ENCODE results near the gene ITIH1. TPM values are rescaled to one million over a fixed set of nuclear protein-coding genes. Genes with fewer than 3 reads are reported as not detected.
"Not testable (repeated sequence)": the region's sequence is repeated elsewhere in the genome, so short reads cannot be mapped to it uniquely, and the experiment has no call there.

The ITIH1 gene
- total RNA-seq, 2 experiments from 2014 or later = not detected

DNA sequence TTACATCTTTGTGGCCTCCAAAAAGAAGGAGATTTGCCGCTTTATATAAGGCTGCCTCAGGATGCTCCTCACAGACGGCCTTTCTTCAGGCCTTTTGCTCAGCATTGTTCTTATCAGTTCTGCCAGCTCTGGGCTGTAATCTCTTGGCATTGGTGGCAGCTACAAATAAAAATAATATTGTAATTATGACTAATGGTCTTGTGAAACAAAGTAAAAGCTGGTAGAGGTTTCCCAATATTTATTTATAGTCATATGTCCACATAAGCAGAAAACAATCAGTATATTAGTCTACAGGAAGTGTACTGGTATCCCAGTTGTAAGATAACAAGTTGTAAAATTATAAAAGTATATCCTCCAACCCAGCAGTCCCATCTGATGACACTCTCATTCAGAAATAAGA is 13.9 kb upstream of the ITIH1 start:
- no peaks in the 10 kb centered on the region for H3K9me3 Mint-ChIP-seq
- no peak for ATAC-seq (ENCODE audit: low read depth)
- peaks cover 23% of the 10 kb centered on the region for H3K36me3 Mint-ChIP-seq
- POLR2A ChIA-PET = no interaction called here
- peaks cover 3% of the 10 kb centered on the region for H3K4me1 Mint-ChIP-seq
- DNase-seq = no peak
- H3K27me3 Mint-ChIP-seq = no peaks in the 10 kb centered on the region
- no peak overlapping the region for H3K27ac Mint-ChIP-seq
- H3K4me3 Mint-ChIP-seq = no peak overlapping the region

DNA sequence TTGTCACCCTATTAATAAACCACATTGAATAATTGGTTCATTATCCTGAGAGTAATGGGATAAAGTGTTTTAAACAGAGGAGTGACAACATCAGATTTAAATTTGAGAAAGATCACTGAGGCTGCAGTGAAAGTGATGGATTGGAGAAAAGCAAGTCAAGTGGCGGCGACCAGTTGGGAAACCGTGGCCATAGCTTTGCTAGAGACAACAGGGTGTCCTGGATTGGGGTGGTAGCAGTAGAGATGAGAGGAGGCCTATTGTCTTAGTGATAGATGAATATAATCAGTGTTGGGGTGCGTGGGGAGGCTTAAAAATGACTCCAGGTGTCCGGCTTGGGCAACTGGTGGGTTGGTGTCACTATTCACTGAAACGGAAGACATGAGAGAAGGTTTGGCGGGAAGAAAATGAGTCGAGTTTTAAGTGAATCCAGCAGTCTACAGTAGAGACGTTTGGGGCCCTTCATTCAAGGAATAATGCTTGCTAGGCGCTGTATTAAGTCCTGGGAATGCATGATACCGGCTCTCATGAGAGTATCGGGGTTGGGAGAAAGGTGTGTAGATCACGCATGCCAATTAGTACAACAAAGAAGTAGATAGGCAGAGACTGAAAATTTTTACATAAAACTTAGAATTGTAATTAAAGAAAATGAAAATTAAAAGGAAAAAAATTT is 7.5 kb upstream of the ITIH1 start:
- POLR2A ChIA-PET = interaction anchor here (0.6 to 2.5 kb wide), 5 partner anchors 10 to 1270 kb away, joined by 3 to 6 read pairs (median 4); partner anchors contain the start of genes DCAF1, GLT8D1, SPCS1 and UQCC5
- DNase-seq = no peak
- H3K9me3 Mint-ChIP-seq = no peaks in the 10 kb centered on the region

DNA sequence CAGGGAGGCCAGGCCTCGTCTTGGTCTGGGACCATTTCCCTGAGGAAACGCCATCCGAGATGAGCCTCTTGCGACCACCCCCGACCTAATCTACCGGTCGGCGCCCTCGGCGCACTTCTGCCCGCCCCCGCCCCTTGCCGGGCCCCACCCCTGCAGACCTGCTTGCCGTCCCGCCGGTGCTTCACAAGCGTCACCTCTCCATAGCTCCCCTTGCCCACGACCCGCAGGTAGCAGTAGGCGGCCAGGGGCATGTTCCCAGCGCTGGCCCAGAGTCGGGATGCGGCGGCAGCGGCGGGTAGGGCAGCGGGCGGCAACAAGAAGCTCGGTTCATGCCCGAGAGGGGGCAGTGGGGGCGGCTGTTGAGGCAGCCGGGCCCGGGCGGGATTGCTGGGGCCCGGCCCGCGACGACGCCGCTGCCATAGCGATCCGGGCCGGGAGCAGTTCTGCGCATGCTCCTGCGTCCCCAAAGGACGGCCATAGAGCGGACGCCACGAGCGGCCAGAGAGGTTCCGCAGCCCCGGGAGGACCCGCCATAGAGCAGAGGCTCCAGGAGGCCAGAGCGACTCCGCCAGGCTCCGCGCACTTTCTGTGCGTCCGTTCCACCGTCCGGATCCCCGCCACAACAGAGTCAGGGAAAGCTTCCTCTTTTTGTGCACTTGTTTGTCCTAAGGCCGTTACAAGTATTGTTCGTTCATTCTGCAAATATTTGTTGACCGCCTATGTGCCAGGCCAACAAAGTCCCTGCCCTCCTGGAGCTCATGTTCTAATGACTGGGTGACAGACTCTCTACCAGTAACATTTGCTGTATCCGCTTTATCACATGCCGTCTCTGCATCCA is 6.7 kb upstream of the ITIH1 start, which contains the start of gene NEK4:
NEK4 (minus strand) TSS at position 445 of the 838 bp plus-strand sequence; CDS start at position 251, 194 bp downstream.
- peak within 1 kb of the TSS; percentile 94 for H3K4me3 Mint-ChIP-seq
- peaks cover 2% of the 10 kb centered on the region for H3K27me3 Mint-ChIP-seq
- POLR2A ChIA-PET = interaction anchor here (0.6 to 2.5 kb wide), 5 partner anchors 9 to 1271 kb away, joined by 3 to 6 read pairs (median 4); partner anchors contain the start of genes DCAF1, GLT8D1, SPCS1 and UQCC5
- peaks cover 24% of the 10 kb centered on the region for H3K4me1 Mint-ChIP-seq
- DNase-seq (peak; percentile 87), ATAC-seq (ENCODE audit: low read depth) (peak; percentile 98)
- no peaks in the 10 kb centered on the region for H3K9me3 Mint-ChIP-seq
- peaks cover under 1% of the 10 kb centered on the region for H3K36me3 Mint-ChIP-seq
- H3K27ac Mint-ChIP-seq = peak within 1 kb of the TSS; percentile 88

More for the DNA sequence above, 7.5 kb upstream of the ITIH1 start:
- H3K27ac Mint-ChIP-seq = peak overlapping the region; percentile 80
- peaks cover 24% of the 10 kb centered on the region for H3K4me1 Mint-ChIP-seq
- ATAC-seq (ENCODE audit: low read depth) = no peak
- peaks cover 2% of the 10 kb centered on the region for H3K27me3 Mint-ChIP-seq
- peak overlapping the region; percentile 94 for H3K4me3 Mint-ChIP-seq
- H3K36me3 Mint-ChIP-seq = peaks cover 3% of the 10 kb centered on the region

DNA sequence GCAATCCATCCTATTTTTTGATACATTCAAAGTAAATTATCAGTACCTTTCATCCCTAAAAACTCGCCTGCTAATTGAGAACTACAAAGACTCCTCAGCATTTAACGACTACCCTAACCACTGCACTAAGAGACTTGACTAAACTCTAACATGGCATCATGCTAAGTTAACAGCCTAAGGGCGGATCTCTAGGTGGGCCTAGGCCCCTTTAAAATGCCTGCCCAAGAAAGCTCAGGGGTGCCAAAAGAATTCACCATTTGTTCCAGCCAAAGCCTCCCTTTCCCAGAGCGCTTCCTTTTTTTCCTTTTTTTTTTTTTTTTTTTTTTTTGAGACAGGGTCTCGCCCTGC is 6.1 kb upstream of the ITIH1 start:
- POLR2A ChIA-PET = interaction anchor here (1.2 to 2.5 kb wide), 4 partner anchors 8 to 235 kb away, joined by 4 to 6 read pairs (median 4); partner anchors contain the start of genes GLT8D1, SPCS1 and UQCC5
- no peak for DNase-seq
- Mint-ChIP-seq H3K27me3 (peaks cover 2% of the 10 kb centered on the region), H3K9me3 (no peaks in the 10 kb centered on the region), H3K36me3 (no peaks in the 10 kb centered on the region), H3K4me1 (peaks cover 24% of the 10 kb centered on the region), H3K4me3 (peak overlapping the region; percentile 94), H3K27ac (peak overlapping the region; percentile 88)
- peak; percentile 20 for ATAC-seq (ENCODE audit: low read depth)

DNA sequence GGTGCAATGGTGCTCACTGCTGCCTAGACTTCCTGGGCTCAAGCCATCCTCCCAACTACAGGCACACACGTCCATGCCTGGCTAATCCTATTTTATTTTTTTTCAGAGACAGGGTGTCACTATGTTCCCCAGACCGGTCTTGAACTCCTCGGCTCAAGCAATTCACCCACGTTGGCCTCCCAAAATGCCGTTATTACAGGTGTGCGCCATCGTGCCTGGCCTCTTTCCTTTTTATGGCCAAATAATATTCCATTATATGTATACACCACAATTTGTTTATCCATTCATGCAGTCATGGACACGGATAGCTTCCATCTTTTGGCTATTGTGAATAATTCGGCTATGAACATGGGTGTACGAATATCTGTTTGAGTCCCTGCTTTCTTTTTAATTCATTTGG is 5.7 kb upstream of the ITIH1 start:
- POLR2A ChIA-PET = interaction anchor here (1.2 to 2.5 kb wide), 3 partner anchors 8 to 67 kb away, joined by 4 to 6 read pairs (median 5); partner anchors contain the start of genes GLT8D1 and SPCS1
- no peaks in the 10 kb centered on the region for H3K9me3 Mint-ChIP-seq
- DNase-seq (no peak), ATAC-seq (ENCODE audit: low read depth) (no peak)
- peak overlapping the region; percentile 88 for H3K27ac Mint-ChIP-seq
- H3K4me1 Mint-ChIP-seq = peaks cover 24% of the 10 kb centered on the region
- peak overlapping the region; percentile 94 for H3K4me3 Mint-ChIP-seq
- peaks cover 2% of the 10 kb centered on the region for H3K27me3 Mint-ChIP-seq
- no peaks in the 10 kb centered on the region for H3K36me3 Mint-ChIP-seq

DNA sequence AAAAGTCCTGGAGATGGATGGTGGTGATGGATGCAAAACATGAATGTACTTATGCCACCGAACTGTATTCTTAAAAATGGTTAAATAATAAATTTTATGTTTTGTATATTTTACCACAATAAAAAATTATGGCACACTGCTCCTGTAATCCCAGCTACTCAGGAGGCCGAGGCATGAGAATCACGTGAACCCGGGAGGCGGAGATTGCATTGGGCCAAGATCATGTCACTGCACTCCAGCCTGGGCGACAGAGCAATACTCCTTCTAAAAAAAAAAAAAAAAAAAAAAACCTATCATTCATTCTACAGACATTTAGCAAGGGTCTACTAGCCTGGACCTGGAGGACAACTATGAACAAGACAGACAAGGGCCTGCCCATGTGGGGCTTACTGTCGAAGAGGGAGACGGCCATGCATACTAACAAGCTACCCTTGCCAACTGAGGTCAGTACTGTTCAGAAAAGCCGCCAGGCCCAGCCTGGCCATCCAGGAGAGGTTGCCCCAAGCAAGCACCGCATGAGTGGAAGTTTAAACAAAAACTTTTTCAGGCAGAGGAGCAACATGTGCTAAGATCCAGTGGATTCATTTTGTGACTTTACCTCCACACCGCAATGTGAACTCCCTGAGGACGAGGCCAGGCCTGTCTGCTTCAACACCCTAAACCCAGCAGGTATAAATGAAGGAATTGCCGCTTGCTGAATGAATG is 3.9 kb upstream of the ITIH1 start:
- Mint-ChIP-seq H3K27ac (no peak overlapping the region), H3K4me1 (peaks cover 24% of the 10 kb centered on the region), H3K4me3 (no peak overlapping the region), H3K27me3 (peaks cover 2% of the 10 kb centered on the region), H3K9me3 (no peaks in the 10 kb centered on the region), H3K36me3 (no peaks in the 10 kb centered on the region)
- DNase-seq (no peak), ATAC-seq (ENCODE audit: low read depth) (no peak)
- POLR2A ChIA-PET = no interaction called here

DNA sequence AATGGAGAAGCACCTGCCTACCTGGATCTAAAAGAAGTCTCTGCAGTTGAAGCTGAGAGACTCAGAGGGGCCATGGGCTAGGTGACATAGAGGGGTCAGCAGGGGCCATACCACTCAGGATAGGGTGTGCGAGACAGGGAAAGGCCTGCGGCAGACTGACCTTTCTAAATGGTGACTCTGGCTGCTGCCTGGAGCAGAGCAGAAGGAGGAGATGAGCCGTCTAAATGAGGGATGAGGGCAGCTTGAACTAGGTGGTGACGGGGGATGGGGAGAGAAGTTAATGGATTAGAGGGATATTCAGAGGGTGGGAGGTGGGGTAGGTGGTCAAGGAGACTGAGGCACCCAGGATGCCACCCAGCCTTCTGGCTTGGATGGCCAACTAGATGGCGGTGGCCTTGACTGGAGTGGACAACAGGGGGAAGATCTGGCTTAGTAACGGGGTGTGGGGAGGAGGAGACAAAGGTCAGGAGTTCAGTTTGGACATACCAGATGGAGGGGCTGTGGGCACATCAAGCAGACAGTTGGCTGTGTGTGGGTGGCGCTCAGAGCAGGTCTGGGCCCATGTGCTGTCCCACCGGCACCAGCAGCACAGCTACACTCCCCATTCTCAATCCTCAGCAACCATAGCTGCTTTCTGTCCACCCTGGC is 3.2 kb upstream of the ITIH1 start:
- POLR2A ChIA-PET = no interaction called here
- ATAC-seq (ENCODE audit: low read depth) = no peak
- DNase-seq = no peak
- no peaks in the 10 kb centered on the region for H3K9me3 Mint-ChIP-seq
- H3K4me1 Mint-ChIP-seq = peaks cover 24% of the 10 kb centered on the region
- peaks cover 3% of the 10 kb centered on the region for H3K27me3 Mint-ChIP-seq
- no peak overlapping the region for H3K4me3 Mint-ChIP-seq
- no peaks in the 10 kb centered on the region for H3K36me3 Mint-ChIP-seq
- no peak overlapping the region for H3K27ac Mint-ChIP-seq

DNA sequence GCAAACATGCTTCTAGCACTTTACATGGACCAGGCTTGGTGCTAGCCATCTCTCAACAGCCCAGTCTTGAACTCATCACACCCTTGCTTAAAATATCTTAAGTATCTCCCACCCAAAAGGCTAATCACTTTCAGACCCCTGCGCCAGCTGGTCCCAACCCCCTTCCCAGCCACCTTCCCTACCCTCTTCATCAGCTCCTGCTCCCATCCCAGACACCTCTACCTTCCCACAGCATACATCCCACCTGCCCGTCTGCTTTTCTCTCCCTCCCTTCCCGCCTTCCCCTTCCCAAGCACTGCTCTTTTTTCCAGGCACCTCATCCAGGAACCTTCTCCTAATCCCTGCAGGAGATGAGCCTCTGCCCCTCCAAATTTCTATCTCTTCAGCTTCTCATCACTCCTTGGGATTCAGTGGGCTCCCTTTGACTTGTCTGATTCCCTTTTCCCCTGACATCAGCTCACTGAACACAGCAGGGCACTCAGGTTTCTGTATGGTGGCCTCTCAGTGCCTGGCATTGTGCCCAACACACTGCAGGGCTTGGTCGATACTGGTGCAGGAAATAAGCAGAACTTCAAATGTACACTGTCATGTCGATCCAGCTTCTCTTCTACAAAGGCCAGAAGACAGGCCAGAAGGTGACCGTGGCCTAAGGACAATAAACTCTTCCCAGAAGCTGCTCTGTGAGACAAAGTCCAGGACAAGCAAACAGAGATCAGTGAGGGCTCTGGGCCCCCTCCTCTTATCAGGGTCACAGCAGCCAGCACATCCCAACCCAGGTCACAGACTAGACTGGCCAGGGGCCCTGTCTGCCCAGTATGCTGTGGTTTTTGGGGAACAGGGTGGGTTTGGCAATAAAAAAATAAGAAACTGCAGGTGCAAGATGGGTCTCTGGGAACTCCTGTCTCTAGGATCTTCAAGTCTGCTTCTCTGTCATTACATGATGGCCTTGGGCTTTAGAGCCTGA is 2.2 kb upstream of the ITIH1 start:
- H3K36me3 Mint-ChIP-seq = no peaks in the 10 kb centered on the region
- H3K9me3 Mint-ChIP-seq = no peaks in the 10 kb centered on the region
- DNase-seq = no peak
- H3K4me1 Mint-ChIP-seq = peaks cover 14% of the 10 kb centered on the region
- ATAC-seq (ENCODE audit: low read depth) = no peak
- peaks cover 5% of the 10 kb centered on the region for H3K27me3 Mint-ChIP-seq
- no peak overlapping the region for H3K27ac Mint-ChIP-seq
- POLR2A ChIA-PET = no interaction called here
- H3K4me3 Mint-ChIP-seq = no peak overlapping the region

DNA sequence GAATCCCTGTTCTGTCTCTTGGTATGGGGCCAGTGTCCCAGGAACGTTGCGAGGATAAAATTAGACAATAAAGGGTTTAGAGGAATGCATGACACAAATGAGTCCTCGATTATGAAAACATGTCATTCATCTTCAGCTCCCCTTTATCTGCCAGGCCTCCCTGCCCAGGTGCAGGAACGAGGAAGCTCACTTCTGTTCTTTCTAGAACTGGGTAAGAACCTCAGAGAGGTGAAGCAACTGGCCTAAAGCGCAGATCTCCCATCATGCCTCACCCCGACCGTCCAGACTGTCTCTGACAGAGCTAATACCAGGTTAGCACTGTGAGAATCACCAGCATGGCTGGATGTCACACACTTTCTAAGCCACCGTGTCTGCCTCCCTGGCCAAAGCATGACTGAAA is 1.5 kb upstream of the ITIH1 start:
- ATAC-seq (ENCODE audit: low read depth) (no peak), DNase-seq (no peak)
- peaks cover 5% of the 10 kb centered on the region for H3K27me3 Mint-ChIP-seq
- no peaks in the 10 kb centered on the region for H3K9me3 Mint-ChIP-seq
- H3K36me3 Mint-ChIP-seq = no peaks in the 10 kb centered on the region
- H3K27ac Mint-ChIP-seq = no peak overlapping the region
- H3K4me3 Mint-ChIP-seq = no peak overlapping the region
- H3K4me1 Mint-ChIP-seq = peaks cover 14% of the 10 kb centered on the region
- POLR2A ChIA-PET = no interaction called here

DNA sequence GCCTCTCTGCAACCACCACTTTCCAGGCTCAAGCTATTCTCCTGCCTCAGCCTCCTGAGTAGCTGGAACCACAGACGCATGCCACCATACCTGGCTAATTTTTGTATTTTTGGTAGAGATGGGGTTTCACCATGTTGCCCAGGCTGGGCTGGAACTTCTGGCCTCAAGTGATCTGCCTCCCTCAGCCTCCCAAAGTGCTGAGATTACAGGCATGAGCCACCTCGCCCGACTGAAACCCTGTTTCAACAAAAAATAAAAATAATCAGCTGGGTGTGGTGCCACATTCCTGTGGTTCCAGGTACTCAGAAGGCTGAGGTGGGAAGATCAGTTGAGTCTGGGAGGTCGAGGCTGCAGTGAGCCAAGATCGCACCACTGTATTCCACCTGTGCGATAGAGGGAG is 913 bp upstream of the ITIH1 start:
- POLR2A ChIA-PET; ATAC-seq (ENCODE audit: low read depth); H3K27me3 Mint-ChIP-seq; H3K4me3 Mint-ChIP-seq; DNase-seq; H3K27ac Mint-ChIP-seq; H3K9me3 Mint-ChIP-seq; H3K4me1 Mint-ChIP-seq; H3K36me3 Mint-ChIP-seq: not testable (repeated sequence)

DNA sequence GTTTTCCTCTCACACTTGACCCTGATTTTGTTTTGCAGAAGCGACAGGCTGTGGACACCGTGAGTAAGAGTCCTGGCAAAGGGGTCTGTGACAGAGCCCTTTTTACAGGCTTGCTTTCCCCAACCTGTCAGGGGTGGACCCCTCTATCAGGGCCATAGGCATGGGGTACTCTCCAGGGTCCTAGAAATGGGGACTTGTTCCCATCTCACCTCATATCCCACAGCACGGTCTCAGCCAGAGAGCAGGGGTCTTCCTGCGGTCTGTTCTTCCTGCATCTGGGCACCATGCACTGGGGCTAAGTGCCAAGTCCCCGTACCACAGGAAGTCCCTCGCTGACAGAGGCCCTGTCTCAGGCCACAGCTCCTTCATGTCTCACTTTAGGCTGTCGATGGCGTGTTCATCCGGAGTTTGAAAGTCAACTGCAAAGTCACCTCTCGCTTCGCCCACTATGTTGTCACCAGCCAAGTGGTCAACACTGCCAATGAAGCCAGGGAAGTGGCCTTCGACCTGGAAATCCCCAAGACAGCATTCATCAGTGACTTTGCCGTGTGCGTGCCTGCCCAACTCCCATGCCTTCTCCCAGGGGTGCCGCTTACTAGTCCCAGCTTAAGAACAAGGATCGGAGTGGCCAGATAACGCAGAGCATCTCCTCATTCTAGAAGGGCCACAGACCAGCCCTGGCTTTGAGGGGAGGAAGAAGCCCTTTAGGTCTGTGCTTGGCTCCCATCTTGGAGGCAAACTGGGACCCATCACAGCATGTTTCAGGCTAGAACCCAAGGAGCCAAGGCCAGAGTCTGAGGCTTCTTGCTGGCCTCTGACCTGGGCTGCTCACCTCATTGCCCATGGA is 783 bp downstream of the ITIH1 start:
- H3K27ac Mint-ChIP-seq = no peak overlapping the region
- H3K27me3 Mint-ChIP-seq = peaks cover 13% of the 10 kb centered on the region
- H3K4me1 Mint-ChIP-seq = peaks cover 6% of the 10 kb centered on the region
- no peak for ATAC-seq (ENCODE audit: low read depth)
- H3K9me3 Mint-ChIP-seq = no peaks in the 10 kb centered on the region
- H3K36me3 Mint-ChIP-seq = no peaks in the 10 kb centered on the region
- DNase-seq = peak; percentile 22
- POLR2A ChIA-PET = no interaction called here
- no peak overlapping the region for H3K4me3 Mint-ChIP-seq
